WERI-Rb-1 (cell line): ENCODE measurements around the gene ACOT8.
A peak's percentile ranks its signal among the peaks of the same experiment; 100 is the strongest.
"Not testable (repeated sequence)": the region's sequence is repeated elsewhere in the genome, so short reads cannot be mapped to it uniquely, and the experiment has no call there.

Experiments
- DNase-seq: peaks from one replicate; pipeline ENCODE4 v3.0.0-alpha.2; 2020
- H3K27ac ChIP-seq: fragments of 250-450 bp; sonication (Bioruptor Pico); 2 replicates; pipeline ENCODE4 v1.5.1; 2020; ENCODE audit warnings: mild to moderate bottlenecking, moderate library complexity
- H3K27me3 ChIP-seq: fragments of 250-450 bp; sonication (Bioruptor Pico); 2 replicates; pipeline ENCODE4 v1.5.1; 2021; ENCODE audit warnings: mild to moderate bottlenecking, low read depth, moderate library complexity; ENCODE audit not compliant: insufficient read depth, severe bottlenecking
- H3K36me3 ChIP-seq: fragments of 250-450 bp; sonication (Bioruptor Pico); 2 replicates; pipeline ENCODE4 v1.5.1; 2020; ENCODE audit warnings: mild to moderate bottlenecking, moderate library complexity
- H3K4me3 ChIP-seq: 2 replicates; pipeline ENCODE4 v1.5.1; 2011; ENCODE audit warnings: low read depth, mild to moderate bottlenecking, control low read depth, low read length
- H3K9me3 ChIP-seq: fragments of 250-450 bp; sonication (Bioruptor Pico); 2 replicates; pipeline ENCODE4 v1.5.1; 2021; ENCODE audit warnings: mild to moderate bottlenecking, moderate library complexity; ENCODE audit not compliant: severe bottlenecking
- CTCF ChIP-seq: IDR thresholded peaks from 2 replicates; pipeline ENCODE4 v1.5.1; 2011; ENCODE audit warnings: low read depth, mild to moderate bottlenecking, control low read depth, inconsistent platforms, low read length

The ACOT8 gene

GRCh38 chr20:45882469-45883099 is 25.4 kb upstream of the ACOT8 start:
- TF ChIP-seq CTCF = no peak
- Histone ChIP-seq H3K36me3 (peaks cover 38% of the 10 kb centered on the region), H3K27ac (no peak overlapping the region)

GRCh38 chr20:45880988-45881788 is 24.0 kb upstream of the ACOT8 start, which contains the start of gene ZSWIM1:
ZSWIM1 (plus strand) TSS chr20:45881227; CDS start chr20:45882593, 1,366 bp downstream.
- Histone ChIP-seq H3K36me3 (peaks cover 29% of the 10 kb centered on the region), H3K27ac (peak within 1 kb of the TSS; percentile 66), H3K27me3 (no peaks in the 10 kb centered on the region), H3K9me3 (no peaks in the 10 kb centered on the region), H3K4me3 (peak within 1 kb of the TSS; percentile 91)
- peak; percentile 99 for DNase-seq
- no peak for TF ChIP-seq CTCF

More at GRCh38 chr20:45882469-45883099, 25.4 kb upstream of the ACOT8 start:
- no peak overlapping the region for H3K4me3 ChIP-seq
- DNase-seq = no peak
- H3K9me3 ChIP-seq = no peaks in the 10 kb centered on the region
- no peaks in the 10 kb centered on the region for H3K27me3 ChIP-seq

DNA sequence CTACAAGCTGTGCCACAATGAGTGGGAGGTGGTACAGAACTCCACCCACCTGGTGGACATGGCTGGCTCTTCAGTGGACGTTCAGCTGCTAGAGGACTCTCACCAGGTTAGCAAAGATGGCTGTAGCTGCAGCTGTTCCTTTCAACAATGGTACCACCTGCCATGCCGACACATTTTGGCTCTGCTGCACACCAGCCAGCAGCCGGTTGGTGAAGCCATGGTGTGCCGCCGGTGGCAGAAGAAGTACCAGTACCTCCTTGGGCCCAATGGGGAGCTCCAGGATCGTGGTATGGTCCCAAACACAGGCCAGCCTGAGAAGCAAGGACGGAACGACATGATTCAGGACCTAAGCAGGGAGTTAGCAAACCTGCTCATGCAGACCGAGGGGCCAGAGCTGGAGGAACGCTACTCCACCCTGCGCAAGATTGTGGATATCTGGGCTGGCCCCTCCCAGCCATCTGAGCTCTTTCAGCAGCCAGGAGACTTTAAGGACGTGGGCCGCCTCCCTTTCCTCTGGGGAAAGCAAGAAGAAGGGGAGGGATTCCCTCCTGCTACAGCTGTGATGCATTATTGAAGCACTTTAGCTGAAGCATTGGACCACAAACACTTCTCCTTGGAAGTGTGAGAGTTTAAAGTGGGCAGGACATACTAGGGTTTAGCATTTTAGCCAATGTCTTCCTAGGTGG is 21.0 kb upstream of the ACOT8 start:
- no peaks in the 10 kb centered on the region for H3K27me3 ChIP-seq
- H3K9me3 ChIP-seq = no peaks in the 10 kb centered on the region
- H3K27ac ChIP-seq = no peak overlapping the region
- H3K4me3 ChIP-seq = no peak overlapping the region
- H3K36me3 ChIP-seq = peaks cover 10% of the 10 kb centered on the region
- no peak for TF ChIP-seq CTCF
- DNase-seq = peak; percentile 46

GRCh38 chr20:45874576-45874975 is 17.4 kb upstream of the ACOT8 start:
- H3K36me3 ChIP-seq = no peaks in the 10 kb centered on the region
- no peaks in the 10 kb centered on the region for H3K27me3 ChIP-seq
- H3K4me3 ChIP-seq = no peak overlapping the region
- H3K9me3 ChIP-seq = no peaks in the 10 kb centered on the region
- DNase-seq = no peak
- TF ChIP-seq CTCF = no peak
- no peak overlapping the region for H3K27ac ChIP-seq

DNA sequence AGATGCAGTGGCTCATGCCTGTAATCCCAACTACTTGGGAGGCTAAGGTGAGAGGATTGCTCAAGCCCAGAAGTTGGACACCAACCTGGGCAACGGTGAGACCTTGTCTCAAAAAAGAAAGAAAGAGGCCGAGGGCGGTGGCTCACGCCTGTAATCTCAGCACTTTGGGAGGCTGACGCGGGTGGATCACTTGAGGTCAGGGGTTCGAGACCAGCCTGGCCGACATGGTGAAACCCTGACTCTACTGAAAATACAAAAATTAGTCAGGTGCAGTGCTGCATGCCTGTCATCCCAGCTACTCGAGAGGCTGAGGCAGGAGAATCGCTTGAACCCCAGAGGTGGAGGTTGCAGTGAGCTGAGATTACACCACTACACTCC is 16.9 kb upstream of the ACOT8 start:
- DNase-seq, H3K4me3 ChIP-seq, H3K27me3 ChIP-seq, H3K36me3 ChIP-seq, H3K9me3 ChIP-seq, H3K27ac ChIP-seq: not testable (repeated sequence)
